Liver (tissue), 3 donors: Measurements from ENCODE around the gene TSPAN18.

Experiments
- ATF3 ChIP-seq: IDR thresholded peaks from 2 replicates; pipeline ENCODE4 v1.6.1; 2016; ENCODE audit warnings: antibody characterized with exemption
- CTCF ChIP-seq: fragments of 150-350 bp; IDR thresholded peaks from 2 replicates; pipeline ENCODE4 v1.5.1; 2017; ENCODE audit warnings: improper control_type of control experiment, low read depth, low read length; ENCODE audit not compliant: missing input control
- EGR1 ChIP-seq, 2 donors: IDR thresholded peaks; 2 replicates each; pipeline ENCODE4 v1.6.1; 2016 to 2018; ENCODE audit warnings: antibody characterized with exemption in 2 of 2, low read depth in 2 of 2
- HNF4G ChIP-seq: IDR thresholded peaks from 2 replicates; pipeline ENCODE4 v1.6.1; 2016; ENCODE audit warnings: antibody characterized with exemption
- MAX ChIP-seq: IDR thresholded peaks from 2 replicates; pipeline ENCODE4 v1.6.1; 2016; ENCODE audit warnings: antibody characterized with exemption
- RAD21 ChIP-seq, 2 donors: IDR thresholded peaks; 2 replicates each; pipeline ENCODE4 v1.6.1; 2016; ENCODE audit warnings: antibody characterized with exemption in 2 of 2, mild to moderate bottlenecking in 2 of 2
- REST ChIP-seq: IDR thresholded peaks from 2 replicates; pipeline ENCODE4 v1.6.1; 2016; ENCODE audit warnings: antibody characterized with exemption, mild to moderate bottlenecking
- TAF1 ChIP-seq: conservative IDR thresholded peaks from 2 replicates; pipeline ENCODE4 v1.6.1; 2016; ENCODE audit warnings: antibody characterized with exemption, mild to moderate bottlenecking
- YY1 ChIP-seq: IDR thresholded peaks from 2 replicates; pipeline ENCODE4 v1.6.1; 2016; ENCODE audit warnings: antibody characterized with exemption, mild to moderate bottlenecking
- donor health status: healthy.
- donor health status: healthy.

- TF ChIP-seq CTCF (no peak), MAX (no peak), REST (no peak), HNF4G (no peak), TAF1 (no peak), EGR1 (IDR thresholded peaks at IDR 0.05; ENCODE audit: low read depth in 2 of 2) (no peak), RAD21 (IDR thresholded peaks at IDR 0.05) (no peak), ATF3 (no peak), YY1 (no peak)
Measured at GRCh38 chr11:44727114-44727372, 281 bp downstream of the TSPAN18 start.
